Cardiac muscle cell (in vitro differentiated cells and primary cell): ENCODE data around the gene XYLT1. TPM values are rescaled to one million over a fixed set of nuclear protein-coding genes. Genes with fewer than 3 reads are reported as not detected.
A peak's percentile ranks its signal among the peaks of the same experiment; 100 is the strongest.

ENCODE experiments used
- DNase-seq, 2 donors: peaks; one replicate each; pipeline versions ENCODE4 v3.0.0 to v3.0.0-alpha.2; 2010 to 2017; ENCODE audit warnings: low read depth in 1 of 2, low spot score in 1 of 2
- H3K27ac ChIP-seq: fragments of 200-600 bp; sonication (generic); 2 replicates; pipeline ENCODE4 v1.5.1; 2016
- H3K27me3 ChIP-seq: fragments of 200-600 bp; sonication (generic); 2 replicates; pipeline ENCODE4 v1.6.0; 2016; ENCODE audit warnings: control low read depth
- H3K36me3 ChIP-seq: fragments of 200-600 bp; sonication (generic); 2 replicates; pipeline ENCODE4 v1.5.1; 2016; ENCODE audit warnings: control low read depth
- H3K4me1 ChIP-seq: fragments of 200-600 bp; sonication (generic); 2 replicates; pipeline ENCODE4 v1.8.1; 2017; ENCODE audit warnings: low read depth, mild to moderate bottlenecking, mixed run types
- H3K4me3 ChIP-seq: fragments of 200-600 bp; sonication (generic); 2 replicates; pipeline ENCODE4 v1.5.1; 2016; ENCODE audit warnings: mild to moderate bottlenecking
- H3K9me3 ChIP-seq: fragments of 200-600 bp; sonication (generic); 2 replicates; pipeline ENCODE4 v1.5.1; 2017; ENCODE audit warnings: low read depth, mild to moderate bottlenecking, control low read depth
- polyA plus RNA-seq: library from polyadenylated mRNA; unstranded; fragments of >200 nt; fragmentation: Nextera tagmentation; extraction: Ambion mirVana; gene quantifications from 2 replicates; pipeline ENCODE4 v1.2.1, GENCODE V29; 2016
- total RNA-seq: library from RNA; depleted of rRNA; stranded (reverse); fragments of >200 nt; gene quantifications from 2 replicates; pipeline ENCODE4 v1.2.3, GENCODE V29; 2016
- TF ChIP-seq, protein P1 (sequence below): IDR thresholded peaks from 2 replicates; pipeline ENCODE4 v1.5.1; 2012; ENCODE audit warnings: low read depth, mild to moderate bottlenecking, low read length

XYLT1 gene
- total and polyA plus RNA-seq, 2 experiments from 2014 or later: 3.1 to 7.2 TPM

GRCh38 chr16:17215936-17216335, 254.8 kb downstream of the XYLT1 start:
- DNase-seq: peak in 1 of 2 donors; percentile 32
- Histone ChIP-seq H3K27ac (peak overlapping the region; percentile 70), H3K4me3 (no peak overlapping the region), H3K36me3 (no peaks in the 10 kb centered on the region), H3K4me1 (peaks cover 6% of the 10 kb centered on the region), H3K9me3 (no peaks in the 10 kb centered on the region), H3K27me3 (no peaks in the 10 kb centered on the region)
- TF ChIP-seq, protein P1, sequence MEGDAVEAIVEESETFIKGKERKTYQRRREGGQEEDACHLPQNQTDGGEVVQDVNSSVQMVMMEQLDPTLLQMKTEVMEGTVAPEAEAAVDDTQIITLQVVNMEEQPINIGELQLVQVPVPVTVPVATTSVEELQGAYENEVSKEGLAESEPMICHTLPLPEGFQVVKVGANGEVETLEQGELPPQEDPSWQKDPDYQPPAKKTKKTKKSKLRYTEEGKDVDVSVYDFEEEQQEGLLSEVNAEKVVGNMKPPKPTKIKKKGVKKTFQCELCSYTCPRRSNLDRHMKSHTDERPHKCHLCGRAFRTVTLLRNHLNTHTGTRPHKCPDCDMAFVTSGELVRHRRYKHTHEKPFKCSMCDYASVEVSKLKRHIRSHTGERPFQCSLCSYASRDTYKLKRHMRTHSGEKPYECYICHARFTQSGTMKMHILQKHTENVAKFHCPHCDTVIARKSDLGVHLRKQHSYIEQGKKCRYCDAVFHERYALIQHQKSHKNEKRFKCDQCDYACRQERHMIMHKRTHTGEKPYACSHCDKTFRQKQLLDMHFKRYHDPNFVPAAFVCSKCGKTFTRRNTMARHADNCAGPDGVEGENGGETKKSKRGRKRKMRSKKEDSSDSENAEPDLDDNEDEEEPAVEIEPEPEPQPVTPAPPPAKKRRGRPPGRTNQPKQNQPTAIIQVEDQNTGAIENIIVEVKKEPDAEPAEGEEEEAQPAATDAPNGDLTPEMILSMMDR: no peak

- no peaks in the 10 kb centered on the region for H3K36me3 ChIP-seq
- peaks cover 6% of the 10 kb centered on the region for H3K4me1 ChIP-seq
- H3K9me3 ChIP-seq: no peaks in the 10 kb centered on the region
- H3K4me3 ChIP-seq: no peak overlapping the region
- no peaks in the 10 kb centered on the region for H3K27me3 ChIP-seq
- no peak overlapping the region for H3K27ac ChIP-seq
- DNase-seq: no peak
- TF ChIP-seq, protein P1: no peak
Observed at GRCh38 chr16:17215306-17215705, 255.5 kb downstream of the XYLT1 start.

- Histone ChIP-seq H3K36me3 (no peaks in the 10 kb centered on the region), H3K9me3 (no peaks in the 10 kb centered on the region), H3K4me1 (peaks cover 6% of the 10 kb centered on the region), H3K27ac (no peak overlapping the region), H3K4me3 (no peak overlapping the region), H3K27me3 (no peaks in the 10 kb centered on the region)
- TF ChIP-seq, protein P1: no peak
- no peak for DNase-seq
Observed at GRCh38 chr16:17213974-17214373, 256.8 kb downstream of the XYLT1 start.

DNA sequence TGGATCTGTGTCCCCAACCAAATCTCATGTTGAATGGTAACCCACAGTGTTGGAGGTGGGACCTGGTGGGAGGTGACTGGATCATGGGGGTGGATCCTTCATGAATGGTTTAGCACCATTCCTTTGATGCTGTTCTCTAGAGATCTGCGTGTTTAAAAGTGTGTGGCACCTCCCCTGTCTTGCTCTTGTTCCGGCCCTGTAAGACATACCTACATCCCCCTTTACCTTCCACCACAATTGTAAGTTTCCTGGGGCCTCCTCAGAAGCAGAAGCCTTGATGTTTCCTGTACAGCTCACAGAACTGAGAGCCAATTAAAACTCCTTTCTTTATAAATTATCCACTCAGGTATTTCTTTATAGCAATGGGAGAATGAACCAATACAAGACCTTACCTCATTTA, 257.7 kb downstream of the XYLT1 start:
- no peak overlapping the region for H3K4me3 ChIP-seq
- TF ChIP-seq, protein P1: no peak
- DNase-seq: no peak
- no peak overlapping the region for H3K27ac ChIP-seq
- peaks cover 6% of the 10 kb centered on the region for H3K4me1 ChIP-seq
- no peaks in the 10 kb centered on the region for H3K9me3 ChIP-seq
- H3K27me3 ChIP-seq: no peaks in the 10 kb centered on the region
- no peaks in the 10 kb centered on the region for H3K36me3 ChIP-seq

DNA sequence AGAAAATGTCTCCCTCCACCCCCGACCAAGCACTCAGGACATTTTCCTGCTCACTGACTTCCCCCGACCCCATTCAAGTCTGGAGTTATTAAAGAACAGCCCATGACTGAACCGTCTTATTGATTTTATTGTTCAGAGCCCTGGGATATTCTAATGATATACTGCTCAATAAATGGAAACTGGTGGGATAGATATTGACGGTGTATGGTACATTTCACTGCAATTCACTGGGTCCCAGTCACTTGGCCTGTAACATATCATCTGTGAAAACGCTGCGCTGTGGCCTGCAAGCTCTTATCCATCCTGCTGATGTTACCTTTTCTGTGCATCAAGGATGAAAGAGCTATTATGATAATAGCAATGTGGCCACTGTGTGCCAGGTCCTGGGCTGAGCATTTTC, 258.2 kb downstream of the XYLT1 start:
- Histone ChIP-seq H3K27ac (no peak overlapping the region), H3K4me3 (no peak overlapping the region), H3K4me1 (peaks cover 6% of the 10 kb centered on the region), H3K36me3 (no peaks in the 10 kb centered on the region), H3K9me3 (no peaks in the 10 kb centered on the region), H3K27me3 (no peaks in the 10 kb centered on the region)
- TF ChIP-seq, protein P1: no peak
- no peak for DNase-seq

- Histone ChIP-seq H3K36me3 (no peaks in the 10 kb centered on the region), H3K27me3 (no peaks in the 10 kb centered on the region), H3K9me3 (no peaks in the 10 kb centered on the region), H3K4me3 (no peak overlapping the region), H3K27ac (no peak overlapping the region), H3K4me1 (peaks cover 6% of the 10 kb centered on the region)
- TF ChIP-seq, protein P1: no peak
- peak in 1 of 2 donors; percentile 38 for DNase-seq
Observed at GRCh38 chr16:17211797-17212196, 259.0 kb downstream of the XYLT1 start.
